ENCODE measurements around the gene RIMS4.

GRCh38 chr20:44810391-44811149 lies at the start of gene RIMS4:
- TF ChIP-seq CTCF (IDR thresholded peaks at IDR 0.05) (no peak), EZH2 (IDR thresholded peaks at IDR 0.05; ENCODE audit: borderline replicate concordance, insufficient read depth, low read depth, low read length, poor library complexity, severe bottlenecking) (no peak)

Data from B cell (primary cell).